HepG2 (cell line): ENCODE measurements around the gene EAF1. TPM values are rescaled to one million over a fixed set of nuclear protein-coding genes. Genes with fewer than 3 reads are reported as not detected.

Experiments
- ATAC-seq: fragments of 200-7000 bp; cut with Tn5 transposase; 3 replicates; pipeline ENCODE4 v1.9.1; 2020; ENCODE audit warnings: mild to moderate bottlenecking, moderate library complexity
- Bru-seq: library from RNA; stranded (reverse); fragments of 400-500 nt; gene quantifications from one replicate; lab custom pipeline; 2021; lab: Mats Ljungman, UMichigan
- BruChase-seq, 2 experiments: library from RNA; stranded (reverse); fragments of 400-500 nt; gene quantifications; one replicate each; lab custom pipeline; 2021; lab: Mats Ljungman, UMichigan
- BruUV-seq: library from RNA; stranded (reverse); fragments of 400-500 nt; replicated peaks from 2 replicates; lab custom pipeline; 2021; lab: Mats Ljungman, UMichigan
- CTCF ChIA-PET: fragments of 300-600 bp; formaldehyde crosslinking; extraction: SDS; loops from one replicate; lab custom pipeline; 2021; ENCODE audit warnings: low total read pairs, inconsistent platforms, low intra/inter-chr PET ratio; lab: Yijun Ruan, JAX
- POLR2A ChIA-PET: fragments of 350-600 bp; sonication (Branson Sonifier 250); formaldehyde crosslinking; loops from one replicate; lab custom pipeline; 2020; ENCODE audit warnings: antibody characterized with exemption, inconsistent platforms; lab: Yijun Ruan, JAX
- DNase-seq: peaks from one replicate; pipeline ENCODE4 v3.0.0-alpha.2; 2015; ENCODE audit warnings: low spot score
- FAIRE-seq: peaks from 3 replicates; lab custom pipeline; 2011; peaks lifted over from hg19 to GRCh38; lab: Jason Lieb, UNC
- H2AFZ ChIP-seq: one replicate; pipeline ENCODE4 v1.6.1; 2011; ENCODE audit warnings: low read length, inconsistent platforms
- H3K27ac ChIP-seq: fragments of 300-600 bp; 3 replicates; pipeline ENCODE4 v1.8.0; 2011; ENCODE audit warnings: mixed run types, mild to moderate bottlenecking, mixed read lengths, low read length, inconsistent platforms; ENCODE audit not compliant: insufficient read depth; ENCODE audit errors: extremely low read length
- H3K27me3 ChIP-seq, 2 experiments: fragments of 200-600 bp in 1 of 2; 2 replicates in 1 of 2; 3 replicates in 1 of 2; pipeline versions ENCODE4 v1.6.0 to v1.8.0; 2011; ENCODE audit warnings: low read length in 2 of 2, mild to moderate bottlenecking in 2 of 2, moderate library complexity in 2 of 2, inconsistent platforms in 1 of 2; ENCODE audit not compliant: insufficient read depth in 2 of 2, control insufficient read depth in 1 of 2
- H3K36me3 ChIP-seq, 2 experiments: fragments of 200-600 bp in 1 of 2; replicated peaks in 1 of 2; 2 replicates in 1 of 2; 3 replicates in 1 of 2; pipeline versions ENCODE4 v1.5.1 to v1.8.0; 2011; ENCODE audit warnings: low read length in 2 of 2, inconsistent platforms in 1 of 2; ENCODE audit not compliant: insufficient read depth in 2 of 2, control insufficient read depth in 1 of 2
- H3K4me1 ChIP-seq: 2 replicates; pipeline ENCODE4 v1.5.1; 2012; ENCODE audit warnings: low read length, inconsistent platforms; ENCODE audit not compliant: insufficient read depth
- H3K4me2 ChIP-seq: 2 replicates; pipeline ENCODE4 v1.6.0; 2011; ENCODE audit warnings: low read depth, low read length, inconsistent platforms
- H3K4me3 ChIP-seq, 3 experiments: fragments of 200-600 bp in 1 of 3; sonication (generic), shearing (Covaris generic) in 1 of 3; replicated peaks in 1 of 3; 2 replicates each; pipeline ENCODE4 v1.5.1; 2011 to 2016; ENCODE audit warnings: low read length in 3 of 3, inconsistent platforms in 2 of 3, low read depth in 2 of 3, mild to moderate bottlenecking in 2 of 3, control low read depth in 1 of 3, mixed read lengths in 1 of 3; ENCODE audit not compliant: insufficient read depth in 1 of 3
- H3K79me2 ChIP-seq: one replicate; pipeline ENCODE4 v1.6.1; 2011; ENCODE audit warnings: low read length, inconsistent platforms; ENCODE audit not compliant: insufficient read depth
- H3K9ac ChIP-seq: 2 replicates; pipeline ENCODE4 v1.6.0; 2011; ENCODE audit warnings: mild to moderate bottlenecking, low read depth, low read length, inconsistent platforms; ENCODE audit not compliant: insufficient read depth
- H3K9me3 ChIP-seq: 2 replicates; pipeline ENCODE4 v1.5.1; 2012; ENCODE audit warnings: mild to moderate bottlenecking, low read length
- H4K20me1 ChIP-seq: 2 replicates; pipeline ENCODE4 v1.6.0; 2011; ENCODE audit warnings: inconsistent platforms, mild to moderate bottlenecking, low read length, moderate library complexity; ENCODE audit not compliant: insufficient read depth
- CREM ChIP-seq, 2 experiments: sonication (generic) in 1 of 2; formaldehyde crosslinking in 1 of 2; IDR thresholded peaks; 2 replicates each; pipeline versions ENCODE4 v1.4.0 to v1.6.1; 2016 to 2020; ENCODE audit warnings: antibody characterized with exemption in 1 of 2, mild to moderate bottlenecking in 1 of 2, missing genetic modification reagents in 1 of 2
- CTCF ChIP-seq: sonication (generic); formaldehyde crosslinking; IDR thresholded peaks from 2 replicates; pipeline ENCODE4 v1.5.0; 2020; ENCODE audit warnings: mild to moderate bottlenecking, missing genetic modification reagents, moderate library complexity
- HBP1 ChIP-seq: IDR thresholded peaks from 2 replicates; pipeline ENCODE4 v1.6.1; 2016; ENCODE audit warnings: low read depth, control low read depth
- LCORL ChIP-seq, 2 experiments: fragments of 450-650 bp in 1 of 2; sonication (generic) in 1 of 2; formaldehyde crosslinking in 1 of 2; IDR thresholded peaks; 2 replicates each; pipeline versions ENCODE4 v1.5.0 to v1.6.1; 2017 to 2020; ENCODE audit warnings: antibody characterized with exemption in 1 of 2, missing genetic modification reagents in 1 of 2
- MED8 ChIP-seq: sonication (generic); formaldehyde crosslinking; IDR thresholded peaks from 2 replicates; pipeline ENCODE4 v1.8.1; 2023; ENCODE audit warnings: mild to moderate bottlenecking, missing genetic modification reagents; ENCODE audit not compliant: insufficient replicate concordance
- PLSCR1 ChIP-seq: sonication (generic); formaldehyde crosslinking; IDR thresholded peaks from 2 replicates; pipeline ENCODE4 v1.5.0; 2020; ENCODE audit warnings: missing genetic modification reagents, mild to moderate bottlenecking, borderline replicate concordance
- POGK ChIP-seq: sonication (generic); formaldehyde crosslinking; conservative IDR thresholded peaks from 2 replicates; pipeline ENCODE4 v1.8.0; 2022; ENCODE audit warnings: mild to moderate bottlenecking, moderate library complexity, missing genetic modification reagents
- SIX1 ChIP-seq: sonication (generic); formaldehyde crosslinking; IDR thresholded peaks from 2 replicates; pipeline ENCODE4 v1.4.0; 2020; ENCODE audit warnings: missing genetic modification reagents, borderline replicate concordance
- WGBS: methylation state at CpG from one replicate; pipeline ENCODE4 v1.1.6; 2017; ENCODE audit warnings: low lambda C conversion rate; 5-methylcytosine and 5-hydroxymethylcytosine counted together
- in situ Hi-C: cut with HindIII; loops from 2 replicates; pipeline ENCODE4 v1.10.0; 2017; ENCODE audit warnings: low pct_unique_long_range_greater_than_20kb; ENCODE audit not compliant: extremely low pct_ligation_motif_present
- intact Hi-C: fragments of 100-400 bp; cut with micrococcal nuclease; formaldehyde crosslinking; loops from one replicate; pipeline ENCODE4 v1.10.0; 2022; ENCODE audit not compliant: unreplicated experiment
- long read RNA-seq, 2 experiments: library from RNA in 1 of 2; library from polyadenylated mRNA in 1 of 2; stranded (forward) in 1 of 2; unstranded in 1 of 2; transcript quantifications; one replicate each; pipeline ENCODE4 v2.0.0, GENCODE V29; 2019 to 2022
- polyA minus RNA-seq, 3 experiments: library from RNA; depleted of rRNA, polyadenylated mRNA; stranded (reverse); fragments of >200 nt; gene quantifications; 2 replicates each; pipeline ENCODE4 v1.2.3, GENCODE V29; 2011; ENCODE audit warnings: low replicate concordance in 1 of 3
- polyA plus RNA-seq, 8 experiments: library from polyadenylated mRNA; depleted of rRNA in 3 of 8; stranded (reverse) in 7 of 8; unstranded in 1 of 8; fragments of >200 nt; fragmentation: Illumina TruSeq in 4 of 8; extraction: Trizol in 4 of 8; gene quantifications; 2 replicates each; pipeline versions ENCODE4 v1.2.1 to v1.2.3, GENCODE V29; 2011 to 2016; ENCODE audit warnings: low read depth in 4 of 8, missing spikeins in 1 of 8, mixed read lengths in 1 of 8; ENCODE audit not compliant: insufficient read depth in 1 of 8
- total RNA-seq, 5 experiments: library from RNA; depleted of rRNA; stranded (reverse); fragments of >200 nt; fragmentation: Illumina TruSeq; extraction: Trizol; gene quantifications; 2 replicates each; pipeline ENCODE4 v1.2.3, GENCODE V29; 2016; ENCODE audit warnings: low read depth in 1 of 5

The EAF1 gene
- total RNA-seq (2016; rRNA removed; fragmentation: Illumina TruSeq; extraction: Trizol) (30.0 and 38.5 TPM in 2 replicates), polyA plus RNA-seq (2011; rRNA removed) (8.1 and 8.4 TPM in 2 replicates), polyA minus RNA-seq (2011; rRNA and poly(A)+ RNA removed; ENCODE audit: low replicate concordance) (14.7 and 20.2 TPM in 2 replicates), Bru-seq, nascent RNA (percentile 89 among the genes with signal in this experiment), BruChase-seq, experiment 1, labeled RNA remaining after a 6-hour chase (percentile 96 among the genes with signal in this experiment), BruChase-seq, experiment 2, labeled RNA remaining after a 2-hour chase (percentile 96 among the genes with signal in this experiment)
- 2.7 and 2.8 TPM in 2 replicates for total RNA-seq (2016; cell fraction: cytosol; rRNA removed; fragmentation: Illumina TruSeq; extraction: Trizol; ENCODE audit: low read depth)
- total RNA-seq (2016; cell fraction: insoluble cytoplasmic fraction; rRNA removed; fragmentation: Illumina TruSeq; extraction: Trizol): 30.9 and 39.2 TPM in 2 replicates
- total RNA-seq (2016; cell fraction: membrane; rRNA removed; fragmentation: Illumina TruSeq; extraction: Trizol): 13.8 and 15.2 TPM in 2 replicates
- 15.8 and 18.3 TPM in 2 replicates for total RNA-seq (2016; cell fraction: nucleus; rRNA removed; fragmentation: Illumina TruSeq; extraction: Trizol)
- 7.9 and 8.6 TPM in 2 replicates for polyA plus RNA-seq (2011; cell fraction: cytosol; rRNA removed)
- 8.3 and 10.1 TPM in 2 replicates for polyA plus RNA-seq (2011; cell fraction: nucleus; rRNA removed)
- polyA plus RNA-seq (2012): 13.2 and 13.9 TPM in 2 replicates
- polyA plus RNA-seq (2016; cell fraction: cytosol; fragmentation: Illumina TruSeq; extraction: Trizol; ENCODE audit: low read depth): 0.75 and 0.85 TPM in 2 replicates
- polyA plus RNA-seq (2016; cell fraction: insoluble cytoplasmic fraction; fragmentation: Illumina TruSeq; extraction: Trizol; ENCODE audit: low read depth): 26.3 and 27.8 TPM in 2 replicates
- polyA plus RNA-seq (2016; cell fraction: membrane; fragmentation: Illumina TruSeq; extraction: Trizol; ENCODE audit: low read depth): 3.4 and 3.8 TPM in 2 replicates
- 20.2 and 20.4 TPM in 2 replicates for polyA plus RNA-seq (2016; cell fraction: nucleus; fragmentation: Illumina TruSeq; extraction: Trizol; ENCODE audit: insufficient read depth, low read depth)
- 14.6 and 16.9 TPM in 2 replicates for polyA minus RNA-seq (2011; cell fraction: cytosol; rRNA and poly(A)+ RNA removed)
- polyA minus RNA-seq (2011; cell fraction: nucleus; rRNA and poly(A)+ RNA removed): 7.5 and 13.4 TPM in 2 replicates
- long read RNA-seq, experiment 1, full-length matches to known transcripts: 1 of 22 reads
- long read RNA-seq, experiment 1, partial matches to known transcripts: 1 of 22 reads
- long read RNA-seq, experiment 1, other reads (novel, unspliced or antisense): 20 of 22 reads
- long read RNA-seq, experiment 2, full-length matches to known transcripts: 6 of 25 reads
- long read RNA-seq, experiment 2, partial matches to known transcripts: 17 of 25 reads
- long read RNA-seq, experiment 2, other reads (novel, unspliced or antisense): 2 of 25 reads

GRCh38 chr3:15427182-15427880 lies at the start of gene EAF1, which contains the start of gene METTL6:
TSS of gene EAF1 (plus strand) at chr3:15427598. CDS start at chr3:15427780, 182 bp downstream.
TSS of gene METTL6 (minus strand) at chr3:15427544. CDS start at chr3:15426511, 1,033 bp downstream.
- Histone ChIP-seq H3K9ac (peak within 1 kb of the TSS; percentile 93), H3K36me3 (peaks cover 8 to 26% of the 10 kb centered on the region in 2 experiments), H2AFZ (peak within 1 kb of the TSS; percentile 71), H3K4me2 (peak within 1 kb of the TSS; percentile 92), H3K4me1 (peaks cover 37% of the 10 kb centered on the region), H3K79me2 (peaks cover 68% of the 10 kb centered on the region), H3K27me3 (peaks cover 0 to 5% of the 10 kb centered on the region in 2 experiments; a peak in 1 of 5 replicates), H4K20me1 (peaks cover 4% of the 10 kb centered on the region; the same call in 1 of the 2 replicates), H3K9me3 (no peaks in the 10 kb centered on the region), H3K4me3 (peak within 1 kb of the TSS; percentile 91 to 99 (median 97)), H3K27ac (peak within 1 kb of the TSS; percentile 80)
- BruUV-seq: TSS peak; percentile 67
- ChIA-PET POLR2A (interaction anchor here (1.0 kb wide), 1 partner anchor 127 kb away, joined by 3 read pairs; no protein-coding TSS in a partner anchor), CTCF (no interaction called here)
- FAIRE-seq: no peak
- ATAC-seq: peak; percentile 97
- intact Hi-C loops: loop anchor here (1.0 kb wide), 1 partner anchor 130 kb away; no protein-coding TSS in a partner anchor
- peak; percentile 71 for DNase-seq
- WGBS: 0% methylated on average over 8 of the region's 52 CpGs
- in situ Hi-C loops: loop anchor here (5.0 kb wide), 1 partner anchor 130 kb away; no protein-coding TSS in a partner anchor
- TF ChIP-seq POGK (CRISPR knock-in tag): 0 out of 2 replicates have a peak, but pooled peaks have one; percentile 65
- no peak; the same call in 1 of the 2 replicates for TF ChIP-seq CTCF (CRISPR knock-in tag)
- no peak for TF ChIP-seq SIX1 (CRISPR knock-in tag)
- no peak for TF ChIP-seq MED8 (CRISPR knock-in tag)
- no peak for TF ChIP-seq LCORL (IDR thresholded peaks at IDR 0.05)
- peak; percentile 42; the same call in 1 of the 2 replicates for TF ChIP-seq LCORL (CRISPR knock-in tag; IDR thresholded peaks at IDR 0.05)
- peak; percentile 65; the same call in 1 of the 2 replicates for TF ChIP-seq HBP1 (CRISPR knock-in tag)
- TF ChIP-seq CREM (IDR thresholded peaks at IDR 0.05): 0 out of 2 replicates have a peak, but pooled peaks have one; percentile 58
- TF ChIP-seq CREM (CRISPR knock-in tag; IDR thresholded peaks at IDR 0.05): no peak
- TF ChIP-seq PLSCR1 (CRISPR knock-in tag): 0 out of 2 replicates have a peak, but pooled peaks have one; percentile 78
